CD4-positive, alpha-beta T cell treated with Interleukin-1 beta for 1 hour (primary cell): ENCODE data around the gene CNTN5.
"Not testable (repeated sequence)": the region's sequence is repeated elsewhere in the genome, so short reads cannot be mapped to it uniquely, and the experiment has no call there.

Experiments used
- DNase-seq, 2 donors: peaks; one replicate each; pipeline ENCODE4 v3.0.0-alpha.2; 2020 to 2022

CNTN5 gene

GRCh38 chr11:99020352-99021225, at the start of gene CNTN5:
Gene CNTN5 (plus strand): TSS chr11:99020949.
- DNase-seq: no peak

- no peak for DNase-seq
Observed at GRCh38 chr11:98979205-98979604, 41.5 kb upstream of the CNTN5 start.

GRCh38 chr11:99015634-99016454, 4.9 kb upstream of the CNTN5 start:
- peak in 1 of 2 donors; percentile 31 for DNase-seq

GRCh38 chr11:99019696-99020095, 1.1 kb upstream of the CNTN5 start:
- no peak for DNase-seq

- no peak for DNase-seq
Observed at GRCh38 chr11:99037057-99037456, 16.3 kb downstream of the CNTN5 start.

GRCh38 chr11:99063331-99063730, 42.6 kb downstream of the CNTN5 start:
- no peak for DNase-seq

GRCh38 chr11:99065121-99065520, 44.4 kb downstream of the CNTN5 start:
- DNase-seq: no peak

- no peak for DNase-seq
Observed at GRCh38 chr11:99066618-99067317, 46.0 kb downstream of the CNTN5 start.

- no peak for DNase-seq
Observed at GRCh38 chr11:99068832-99069231, 48.1 kb downstream of the CNTN5 start.

- no peak for DNase-seq
Observed at GRCh38 chr11:99069856-99070444, 49.2 kb downstream of the CNTN5 start.

GRCh38 chr11:99079576-99079975, 58.8 kb downstream of the CNTN5 start:
- DNase-seq: no peak

GRCh38 chr11:99080154-99080553, 59.4 kb downstream of the CNTN5 start:
- DNase-seq: no peak

GRCh38 chr11:99098258-99098657, 77.5 kb downstream of the CNTN5 start:
- DNase-seq: no peak

- no peak for DNase-seq
Observed at GRCh38 chr11:99098751-99099150, 78.0 kb downstream of the CNTN5 start.

- DNase-seq: no peak
Observed at GRCh38 chr11:99117603-99118002, 96.9 kb downstream of the CNTN5 start.

GRCh38 chr11:99133862-99134261, 113.1 kb downstream of the CNTN5 start:
- DNase-seq: not testable (repeated sequence)

- DNase-seq: no peak
Observed at GRCh38 chr11:99135508-99135907, 114.8 kb downstream of the CNTN5 start.

GRCh38 chr11:99142237-99142636, 121.5 kb downstream of the CNTN5 start:
- DNase-seq: no peak

- DNase-seq: no peak
Observed at GRCh38 chr11:99148352-99148751, 127.6 kb downstream of the CNTN5 start.

- no peak for DNase-seq
Observed at GRCh38 chr11:99154277-99154676, 133.5 kb downstream of the CNTN5 start.

GRCh38 chr11:99160447-99160846, 139.7 kb downstream of the CNTN5 start:
- DNase-seq: no peak

- no peak for DNase-seq
Observed at GRCh38 chr11:99162819-99163218, 142.1 kb downstream of the CNTN5 start.

GRCh38 chr11:99170591-99170990, 149.8 kb downstream of the CNTN5 start:
- no peak for DNase-seq
